Subcutaneous adipose tissue (tissue), 4 donors: ENCODE data around the gene ZNF33A. TPM values are rescaled to one million over a fixed set of nuclear protein-coding genes. Genes with fewer than 3 reads are reported as not detected.

Experiments used
- CTCF ChIP-seq: fragments of 450-650 bp; IDR thresholded peaks from one replicate; pipeline ENCODE4 v1.5.1; 2016; ENCODE audit warnings: low read depth, mild to moderate bottlenecking, control low read depth, antibody characterized with exemption, moderate library complexity
- total RNA-seq, 4 donors: library from RNA; depleted of rRNA; stranded (reverse); fragments of >200 nt; gene quantifications; one replicate each; pipeline ENCODE4 v1.1.0, GENCODE V29; 2016

ZNF33A gene
- total RNA-seq, 4 donors from 2014 or later, result 25.1 to 42.7 (median 29.6) TPM

GRCh38 chr10:38027986-38028385 lies 17.5 kb downstream of the ZNF33A start:
- no peak for TF ChIP-seq CTCF

- no peak for TF ChIP-seq CTCF
Observed at GRCh38 chr10:38032886-38033285, 22.4 kb downstream of the ZNF33A start.

GRCh38 chr10:38038107-38038931 lies 27.8 kb downstream of the ZNF33A start:
- TF ChIP-seq CTCF, result no peak

GRCh38 chr10:38038932-38039245 lies 28.4 kb downstream of the ZNF33A start:
- no peak for TF ChIP-seq CTCF

- TF ChIP-seq CTCF, result no peak
Observed at GRCh38 chr10:38043516-38043915, 33.0 kb downstream of the ZNF33A start.

GRCh38 chr10:38045129-38045528 lies 34.7 kb downstream of the ZNF33A start:
- TF ChIP-seq CTCF, result no peak

GRCh38 chr10:38047666-38048065 lies 37.2 kb downstream of the ZNF33A start:
- TF ChIP-seq CTCF, result no peak
